ENCODE measurements around the gene LRBA. TPM values are rescaled to one million over a fixed set of nuclear protein-coding genes. Genes with fewer than 3 reads are reported as not detected.
A peak's percentile ranks its signal among the peaks of the same experiment; 100 is the strongest.
"Not testable (repeated sequence)": the region's sequence is repeated elsewhere in the genome, so short reads cannot be mapped to it uniquely, and the experiment has no call there.

Gene LRBA
- polyA plus RNA-seq, 4 donors = 14.9 to 62.2 (median 19.6) TPM

- Histone ChIP-seq H3K4me1 (ENCODE audit: control insufficient read depth in 3 of 3, insufficient read depth in 2 of 3, low read depth in 1 of 3, low read length in 2 of 3) (no peaks in the 10 kb centered on the region), H3K36me3 (ENCODE audit: control insufficient read depth in 3 of 3, insufficient read depth in 2 of 3, low read depth in 1 of 3, low read length in 3 of 3) (peaks cover 0 to 3% (median 0%) of the 10 kb centered on the region in 3 donors), H3K9me3 (ENCODE audit: control insufficient read depth in 2 of 2, insufficient read depth in 1 of 2, low read depth in 1 of 2, low read length in 1 of 2) (peaks cover 0 to 4% of the 10 kb centered on the region in 2 donors), H3K27ac (ENCODE audit: low read depth in 1 of 3, low read length in 2 of 3) (peak overlapping the region in 2 of 3 donors; percentile 48 to 88), H3K27me3 (ENCODE audit: control insufficient read depth in 3 of 3, insufficient read depth in 3 of 3, low read length in 3 of 3) (no peaks in the 10 kb centered on the region), H3K4me3 (ENCODE audit: low read depth in 1 of 3, low read length in 3 of 3) (no peak overlapping the region)
- no peak for FAIRE-seq
- WGBS, 3 donors = 61 to 89% (median 76%) methylated on average over 6 of the region's 6 CpGs
- DNase-seq = peak in 1 of 2 donors; percentile 14
Measured at GRCh38 chr4:150510176-150510865, 504.8 kb downstream of the LRBA start.

- DNase-seq; H3K27me3 ChIP-seq (ENCODE audit: control insufficient read depth in 3 of 3, insufficient read depth in 3 of 3, low read length in 3 of 3); FAIRE-seq; H3K4me1 ChIP-seq (ENCODE audit: control insufficient read depth in 3 of 3, insufficient read depth in 2 of 3, low read depth in 1 of 3, low read length in 2 of 3); H3K36me3 ChIP-seq (ENCODE audit: control insufficient read depth in 3 of 3, insufficient read depth in 2 of 3, low read depth in 1 of 3, low read length in 3 of 3); H3K4me3 ChIP-seq (ENCODE audit: low read depth in 1 of 3, low read length in 3 of 3); H3K27ac ChIP-seq (ENCODE audit: low read depth in 1 of 3, low read length in 2 of 3): not testable (repeated sequence)
- H3K9me3 ChIP-seq (ENCODE audit: control insufficient read depth in 2 of 2, insufficient read depth in 1 of 2, low read depth in 1 of 2, low read length in 1 of 2) = peaks cover 0 to 11% of the 10 kb centered on the region in 2 donors
- 93 to 99% (median 97%) methylated on average over 3 of the region's 3 CpGs for WGBS, 3 donors
Measured at GRCh38 chr4:150507656-150508055, 507.4 kb downstream of the LRBA start.

- Histone ChIP-seq H3K4me1 (ENCODE audit: control insufficient read depth in 3 of 3, insufficient read depth in 2 of 3, low read depth in 1 of 3, low read length in 2 of 3) (no peaks in the 10 kb centered on the region), H3K4me3 (ENCODE audit: low read depth in 1 of 3, low read length in 3 of 3) (no peak overlapping the region), H3K36me3 (ENCODE audit: control insufficient read depth in 3 of 3, insufficient read depth in 2 of 3, low read depth in 1 of 3, low read length in 3 of 3) (peaks cover 0 to 7% (median 0%) of the 10 kb centered on the region in 3 donors), H3K27ac (ENCODE audit: low read depth in 1 of 3, low read length in 2 of 3) (no peak overlapping the region), H3K9me3 (ENCODE audit: control insufficient read depth in 2 of 2, insufficient read depth in 1 of 2, low read depth in 1 of 2, low read length in 1 of 2) (peaks cover 0 to 8% of the 10 kb centered on the region in 2 donors), H3K27me3 (ENCODE audit: control insufficient read depth in 3 of 3, insufficient read depth in 3 of 3, low read length in 3 of 3) (no peaks in the 10 kb centered on the region)
- FAIRE-seq (no peak), DNase-seq (no peak)
Measured at GRCh38 chr4:150501983-150502382, 513.1 kb downstream of the LRBA start.

GRCh38 chr4:150501009-150501727, 513.9 kb downstream of the LRBA start:
- no peak overlapping the region for H3K4me3 ChIP-seq (ENCODE audit: low read depth in 1 of 3, low read length in 3 of 3)
- H3K4me1 ChIP-seq (ENCODE audit: control insufficient read depth in 3 of 3, insufficient read depth in 2 of 3, low read depth in 1 of 3, low read length in 2 of 3) = no peaks in the 10 kb centered on the region
- H3K9me3 ChIP-seq (ENCODE audit: control insufficient read depth in 2 of 2, insufficient read depth in 1 of 2, low read depth in 1 of 2, low read length in 1 of 2) = peaks cover 0 to 8% of the 10 kb centered on the region in 2 donors
- H3K27me3 ChIP-seq (ENCODE audit: control insufficient read depth in 3 of 3, insufficient read depth in 3 of 3, low read length in 3 of 3) = no peaks in the 10 kb centered on the region
- H3K27ac ChIP-seq (ENCODE audit: low read depth in 1 of 3, low read length in 2 of 3) = no peak overlapping the region
- peaks cover 0 to 7% (median 0%) of the 10 kb centered on the region in 3 donors for H3K36me3 ChIP-seq (ENCODE audit: control insufficient read depth in 3 of 3, insufficient read depth in 2 of 3, low read depth in 1 of 3, low read length in 3 of 3)
- no peak for FAIRE-seq
- WGBS, 3 donors = 91 to 93% (median 92%) methylated on average over 6 of the region's 6 CpGs
- peak in 1 of 2 donors; percentile 15 for DNase-seq

- Histone ChIP-seq H3K4me3 (ENCODE audit: low read depth in 1 of 3, low read length in 3 of 3) (no peak overlapping the region), H3K4me1 (ENCODE audit: control insufficient read depth in 3 of 3, insufficient read depth in 2 of 3, low read depth in 1 of 3, low read length in 2 of 3) (no peaks in the 10 kb centered on the region), H3K9me3 (ENCODE audit: control insufficient read depth in 2 of 2, insufficient read depth in 1 of 2, low read depth in 1 of 2, low read length in 1 of 2) (peaks cover 0 to under 1% of the 10 kb centered on the region in 2 donors), H3K36me3 (ENCODE audit: control insufficient read depth in 3 of 3, insufficient read depth in 2 of 3, low read depth in 1 of 3, low read length in 3 of 3) (peaks cover 0 to 2% (median 0%) of the 10 kb centered on the region in 3 donors), H3K27me3 (ENCODE audit: control insufficient read depth in 3 of 3, insufficient read depth in 3 of 3, low read length in 3 of 3) (no peaks in the 10 kb centered on the region), H3K27ac (ENCODE audit: low read depth in 1 of 3, low read length in 2 of 3) (no peak overlapping the region)
- DNase-seq (no peak), FAIRE-seq (no peak)
- 73 to 89% (median 84%) methylated on average over 3 of the region's 3 CpGs for WGBS, 3 donors
Measured at GRCh38 chr4:150497612-150498011, 517.5 kb downstream of the LRBA start.

GRCh38 chr4:150495550-150495949, 519.5 kb downstream of the LRBA start:
- H3K4me1 ChIP-seq (ENCODE audit: control insufficient read depth in 3 of 3, insufficient read depth in 2 of 3, low read depth in 1 of 3, low read length in 2 of 3) = no peaks in the 10 kb centered on the region
- H3K27me3 ChIP-seq (ENCODE audit: control insufficient read depth in 3 of 3, insufficient read depth in 3 of 3, low read length in 3 of 3) = no peaks in the 10 kb centered on the region
- H3K36me3 ChIP-seq (ENCODE audit: control insufficient read depth in 3 of 3, insufficient read depth in 2 of 3, low read depth in 1 of 3, low read length in 3 of 3) = no peaks in the 10 kb centered on the region
- DNase-seq = no peak
- no peaks in the 10 kb centered on the region for H3K9me3 ChIP-seq (ENCODE audit: control insufficient read depth in 2 of 2, insufficient read depth in 1 of 2, low read depth in 1 of 2, low read length in 1 of 2)
- H3K27ac ChIP-seq (ENCODE audit: low read depth in 1 of 3, low read length in 2 of 3) = no peak overlapping the region
- no peak overlapping the region for H3K4me3 ChIP-seq (ENCODE audit: low read depth in 1 of 3, low read length in 3 of 3)
- FAIRE-seq = no peak

- no peak overlapping the region for H3K27ac ChIP-seq (ENCODE audit: low read depth in 1 of 3, low read length in 2 of 3)
- 94 to 98% (median 94%) methylated on average over 2 of the region's 2 CpGs for WGBS, 3 donors
- FAIRE-seq = no peak
Measured at GRCh38 chr4:150493851-150494250, 521.2 kb downstream of the LRBA start.

GRCh38 chr4:150491132-150492049, 523.7 kb downstream of the LRBA start:
- WGBS, 3 donors = 62 to 71% (median 67%) methylated on average over 3 of the region's 3 CpGs

More at GRCh38 chr4:150493851-150494250, 521.2 kb downstream of the LRBA start:
- no peak for DNase-seq
- Histone ChIP-seq H3K4me3 (ENCODE audit: low read depth in 1 of 3, low read length in 3 of 3) (no peak overlapping the region), H3K4me1 (ENCODE audit: control insufficient read depth in 3 of 3, insufficient read depth in 2 of 3, low read depth in 1 of 3, low read length in 2 of 3) (no peaks in the 10 kb centered on the region), H3K9me3 (ENCODE audit: control insufficient read depth in 2 of 2, insufficient read depth in 1 of 2, low read depth in 1 of 2, low read length in 1 of 2) (no peaks in the 10 kb centered on the region), H3K36me3 (ENCODE audit: control insufficient read depth in 3 of 3, insufficient read depth in 2 of 3, low read depth in 1 of 3, low read length in 3 of 3) (no peaks in the 10 kb centered on the region), H3K27me3 (ENCODE audit: control insufficient read depth in 3 of 3, insufficient read depth in 3 of 3, low read length in 3 of 3) (no peaks in the 10 kb centered on the region)

More at GRCh38 chr4:150491132-150492049, 523.7 kb downstream of the LRBA start:
- no peaks in the 10 kb centered on the region for H3K4me1 ChIP-seq (ENCODE audit: control insufficient read depth in 3 of 3, insufficient read depth in 2 of 3, low read depth in 1 of 3, low read length in 2 of 3)
- no peaks in the 10 kb centered on the region for H3K36me3 ChIP-seq (ENCODE audit: control insufficient read depth in 3 of 3, insufficient read depth in 2 of 3, low read depth in 1 of 3, low read length in 3 of 3)
- no peak overlapping the region for H3K4me3 ChIP-seq (ENCODE audit: low read depth in 1 of 3, low read length in 3 of 3)
- H3K9me3 ChIP-seq (ENCODE audit: control insufficient read depth in 2 of 2, insufficient read depth in 1 of 2, low read depth in 1 of 2, low read length in 1 of 2) = no peaks in the 10 kb centered on the region
- peak; percentile 5 for FAIRE-seq
- DNase-seq = no peak
- H3K27me3 ChIP-seq (ENCODE audit: control insufficient read depth in 3 of 3, insufficient read depth in 3 of 3, low read length in 3 of 3) = no peaks in the 10 kb centered on the region
- no peak overlapping the region for H3K27ac ChIP-seq (ENCODE audit: low read depth in 1 of 3, low read length in 2 of 3)
